ENCODE measurements around the gene OTUB1. TPM values are rescaled to one million over a fixed set of nuclear protein-coding genes. Genes with fewer than 3 reads are reported as not detected.

OTUB1 gene
- total RNA-seq, 1 donor from 2014 or later, result 52.2 TPM

GRCh38 chr11:63978551-63979239, 7.5 kb upstream of the OTUB1 start:
- no peak for TF ChIP-seq CTCF (IDR thresholded peaks at IDR 0.05)

GRCh38 chr11:63979426-63979825, 6.8 kb upstream of the OTUB1 start:
- no peak for TF ChIP-seq CTCF (IDR thresholded peaks at IDR 0.05)
- H3K4me3 Mint-ChIP-seq (ENCODE audit: unreplicated experiment), result no peak overlapping the region
- H3K4me1 Mint-ChIP-seq (ENCODE audit: low read depth), result peaks cover 25% of the 10 kb centered on the region
- H3K36me3 Mint-ChIP-seq (ENCODE audit: low read depth), result peaks cover 4% of the 10 kb centered on the region
- H3K27ac Mint-ChIP-seq (ENCODE audit: unreplicated experiment), result no peak overlapping the region
- no peaks in the 10 kb centered on the region for H3K27me3 Mint-ChIP-seq (ENCODE audit: low read depth)
- no peak for DNase-seq (ENCODE audit: low spot score)
- no peaks in the 10 kb centered on the region for H3K9me3 Mint-ChIP-seq (ENCODE audit: low read depth)

More at GRCh38 chr11:63978551-63979239, 7.5 kb upstream of the OTUB1 start:
- Mint-ChIP-seq H3K4me1 (ENCODE audit: low read depth) (peaks cover 29% of the 10 kb centered on the region), H3K4me3 (ENCODE audit: unreplicated experiment) (no peak overlapping the region), H3K36me3 (ENCODE audit: low read depth) (peaks cover 5% of the 10 kb centered on the region), H3K27me3 (ENCODE audit: low read depth) (no peaks in the 10 kb centered on the region), H3K9me3 (ENCODE audit: low read depth) (no peaks in the 10 kb centered on the region), H3K27ac (ENCODE audit: unreplicated experiment) (peak overlapping the region; percentile 23)
- DNase-seq (ENCODE audit: low spot score), result no peak

- Mint-ChIP-seq H3K4me3 (ENCODE audit: unreplicated experiment) (peak overlapping the region; percentile 89), H3K27me3 (ENCODE audit: low read depth) (no peaks in the 10 kb centered on the region), H3K4me1 (ENCODE audit: low read depth) (peaks cover 25% of the 10 kb centered on the region), H3K9me3 (ENCODE audit: low read depth) (no peaks in the 10 kb centered on the region), H3K27ac (ENCODE audit: unreplicated experiment) (peak overlapping the region; percentile 98), H3K36me3 (ENCODE audit: low read depth) (peaks cover 5% of the 10 kb centered on the region)
- DNase-seq (ENCODE audit: low spot score), result no peak
- no peak for TF ChIP-seq CTCF (IDR thresholded peaks at IDR 0.05)
Measured at GRCh38 chr11:63985812-63986155, 454 bp upstream of the OTUB1 start.

- no peaks in the 10 kb centered on the region for H3K27me3 Mint-ChIP-seq (ENCODE audit: low read depth)
- H3K4me1 Mint-ChIP-seq (ENCODE audit: low read depth), result peaks cover 25% of the 10 kb centered on the region
- no peak overlapping the region for H3K27ac Mint-ChIP-seq (ENCODE audit: unreplicated experiment)
- H3K4me3 Mint-ChIP-seq (ENCODE audit: unreplicated experiment), result peak overlapping the region; percentile 68
- TF ChIP-seq CTCF (IDR thresholded peaks at IDR 0.05), result no peak
- no peaks in the 10 kb centered on the region for H3K9me3 Mint-ChIP-seq (ENCODE audit: low read depth)
- peaks cover 7% of the 10 kb centered on the region for H3K36me3 Mint-ChIP-seq (ENCODE audit: low read depth)
- no peak for DNase-seq (ENCODE audit: low spot score)
Measured at GRCh38 chr11:63986932-63987513, 785 bp downstream of the OTUB1 start.

GRCh38 chr11:63991558-63991957, 5.3 kb downstream of the OTUB1 start:
- Mint-ChIP-seq H3K36me3 (ENCODE audit: low read depth) (peaks cover 14% of the 10 kb centered on the region), H3K9me3 (ENCODE audit: low read depth) (no peaks in the 10 kb centered on the region), H3K4me3 (ENCODE audit: unreplicated experiment) (no peak overlapping the region), H3K4me1 (ENCODE audit: low read depth) (peaks cover 14% of the 10 kb centered on the region), H3K27ac (ENCODE audit: unreplicated experiment) (no peak overlapping the region), H3K27me3 (ENCODE audit: low read depth) (no peaks in the 10 kb centered on the region)
- no peak for TF ChIP-seq CTCF (IDR thresholded peaks at IDR 0.05)
- no peak for DNase-seq (ENCODE audit: low spot score)

All from chondrocyte (in vitro differentiated cells).